GM19238 (cell line): ENCODE data around the gene GAS2.

Source experiments
- DNase-seq: peaks from one replicate; pipeline ENCODE4 v3.0.0; 2011; ENCODE audit warnings: low spot score; ENCODE audit not compliant: insufficient read length

Gene GAS2

DNA sequence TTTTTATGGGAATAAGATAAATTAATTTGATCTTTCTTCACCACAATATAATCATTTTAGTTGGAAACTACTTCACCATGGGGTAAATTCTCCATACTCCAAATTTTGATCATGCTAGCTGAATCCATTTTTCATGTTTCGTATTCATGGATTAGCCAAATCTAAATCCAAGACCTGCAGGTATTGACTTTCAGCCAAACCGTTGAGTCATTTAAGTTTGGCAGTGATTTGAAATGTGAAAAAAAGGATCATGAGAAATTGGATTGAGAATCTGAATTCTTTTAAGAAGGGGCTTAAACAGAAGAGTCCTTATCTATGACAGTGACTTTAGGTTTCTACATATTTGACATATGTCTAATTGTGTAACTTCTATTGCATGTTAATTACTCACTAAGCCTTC, 5.3 kb downstream of the GAS2 start:
- DNase-seq = no peak

DNA sequence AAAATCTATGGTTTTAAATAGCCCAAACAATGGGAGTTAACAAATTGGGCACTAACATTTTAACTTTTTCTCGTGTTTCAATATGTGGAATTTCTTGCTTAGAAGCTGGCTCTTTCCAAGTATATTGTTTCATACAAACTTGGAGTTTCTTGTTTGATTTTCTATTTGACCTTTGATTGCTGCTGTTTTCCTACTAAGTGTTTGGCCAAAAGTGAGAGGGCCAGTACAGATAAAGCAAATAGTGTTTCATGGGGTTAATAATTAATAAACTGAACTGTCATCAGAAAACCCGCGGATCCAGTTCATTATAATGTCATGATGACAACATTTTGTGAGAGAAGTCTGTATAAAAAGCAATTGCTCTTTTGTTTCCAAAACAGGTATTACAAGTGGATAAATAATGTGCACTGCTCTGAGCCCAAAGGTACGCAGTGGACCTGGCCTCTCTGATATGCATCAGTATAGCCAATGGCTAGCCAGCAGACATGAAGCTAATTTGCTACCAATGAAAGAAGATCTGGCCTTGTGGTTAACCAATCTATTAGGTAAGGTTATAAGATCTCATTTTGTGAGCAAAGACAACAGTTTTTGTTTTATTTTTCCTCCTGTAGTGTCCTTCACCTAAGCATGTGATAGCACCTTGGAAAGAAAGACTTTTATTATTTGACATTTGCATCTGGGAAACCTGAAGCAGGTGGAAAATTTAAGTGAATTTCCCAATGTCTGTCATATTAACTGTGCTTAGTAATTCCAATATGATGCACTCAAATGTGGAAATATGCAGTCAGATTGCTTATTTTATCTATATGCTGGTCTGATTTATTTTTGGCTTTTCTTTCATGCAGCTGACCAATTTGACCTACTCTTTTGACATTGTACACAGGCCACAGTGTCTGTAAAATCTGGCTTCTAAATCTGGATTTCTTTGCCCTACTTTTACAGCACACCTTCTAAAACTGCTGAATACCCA, 8.3 kb downstream of the GAS2 start:
- no peak for DNase-seq

DNA sequence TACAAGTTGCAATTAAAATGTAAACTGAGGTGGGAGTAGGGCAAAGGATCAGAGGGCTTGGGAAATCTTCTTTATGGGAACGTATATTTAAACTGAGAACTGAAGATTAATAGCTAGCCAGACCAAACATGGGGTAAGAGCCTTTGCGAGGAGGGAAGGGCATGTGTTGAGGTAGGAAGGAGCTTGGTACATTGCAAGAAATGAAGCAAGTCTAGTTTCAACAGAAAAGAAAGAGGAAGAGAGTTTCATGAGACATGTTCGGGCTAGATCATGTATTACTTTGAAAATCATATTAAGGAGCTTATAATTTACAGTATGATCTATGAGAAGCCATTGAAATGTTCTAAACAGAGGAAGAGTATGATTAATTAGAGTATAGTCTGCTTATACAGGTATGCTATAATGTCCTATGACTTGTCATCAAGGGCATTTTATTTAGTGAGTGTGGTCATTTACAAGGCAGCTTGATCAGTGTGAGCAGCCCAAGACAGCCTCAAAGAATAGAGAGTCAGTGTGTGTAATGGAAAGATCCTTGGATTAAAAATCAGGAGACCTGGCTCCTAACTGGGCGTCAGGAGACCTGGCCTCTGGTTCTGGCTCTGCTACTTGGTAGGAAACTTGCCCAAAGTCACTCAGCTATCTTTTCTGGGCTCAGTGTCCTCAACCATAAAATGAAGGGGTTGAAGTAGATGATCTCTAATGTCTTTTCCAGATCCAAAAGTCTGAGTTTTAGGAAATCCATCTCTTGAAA, 10.9 kb downstream of the GAS2 start:
- DNase-seq = no peak

DNA sequence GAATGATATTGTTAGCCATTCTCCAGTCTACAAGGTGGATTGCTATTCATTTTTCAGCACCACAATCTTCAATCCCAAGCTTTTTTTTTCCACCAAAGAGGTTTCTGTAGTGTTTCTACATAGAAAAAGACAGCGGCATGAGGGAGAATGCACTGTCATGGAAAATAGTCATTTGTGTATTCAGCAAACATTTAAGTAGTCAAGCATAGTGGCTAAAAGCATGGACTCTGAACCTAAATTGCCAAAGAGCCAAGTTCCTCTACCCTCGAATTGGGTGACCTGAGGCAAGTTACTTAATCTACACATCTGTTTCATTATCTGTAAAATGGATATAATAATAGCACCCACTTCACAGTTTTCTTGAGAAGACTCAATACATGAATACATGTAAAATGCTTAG, 14.2 kb downstream of the GAS2 start:
- no peak for DNase-seq

DNA sequence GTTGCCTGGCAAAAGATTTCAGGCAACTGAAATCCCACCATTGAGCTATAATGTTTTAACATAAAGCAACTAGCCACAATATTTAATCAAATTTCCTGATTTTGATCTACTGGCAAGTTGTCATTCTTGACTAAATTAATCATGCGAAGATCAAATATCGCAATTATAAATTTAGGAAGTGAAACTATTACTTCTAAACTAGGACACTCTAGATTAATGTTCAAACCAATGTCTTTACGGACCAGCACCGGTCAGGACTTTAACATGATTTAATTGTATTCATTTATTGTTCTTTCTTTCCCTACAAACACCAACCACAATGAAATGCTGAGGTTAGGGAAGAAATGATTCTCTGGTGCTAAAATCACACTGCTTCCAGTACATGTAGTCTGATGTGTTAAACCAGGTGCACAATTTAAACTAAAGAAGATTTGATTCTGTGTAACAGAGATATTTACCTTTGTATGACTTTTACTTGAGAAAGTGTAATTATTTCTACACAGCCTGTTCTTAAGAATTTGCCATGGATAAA, 14.9 kb downstream of the GAS2 start:
- DNase-seq = no peak

DNA sequence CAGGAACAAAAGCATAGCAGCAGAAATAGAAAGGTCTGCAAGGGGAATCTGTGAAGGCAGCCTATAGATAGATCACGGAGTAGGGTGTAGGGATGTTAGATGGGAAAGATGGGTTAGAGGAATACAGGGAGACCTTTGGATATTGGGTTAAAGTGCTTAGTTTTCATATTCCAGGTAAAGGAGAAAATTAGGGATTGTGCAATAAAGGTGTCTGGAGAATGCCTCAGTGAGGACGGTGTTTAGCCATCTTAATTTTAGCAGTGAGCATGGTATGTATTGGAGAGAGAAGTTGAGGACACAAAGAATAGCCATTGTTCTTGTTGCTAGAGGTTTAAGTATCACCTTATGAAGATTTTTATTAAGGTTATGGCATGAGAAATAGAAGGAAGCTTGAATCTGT, 17.7 kb downstream of the GAS2 start:
- no peak for DNase-seq

DNA sequence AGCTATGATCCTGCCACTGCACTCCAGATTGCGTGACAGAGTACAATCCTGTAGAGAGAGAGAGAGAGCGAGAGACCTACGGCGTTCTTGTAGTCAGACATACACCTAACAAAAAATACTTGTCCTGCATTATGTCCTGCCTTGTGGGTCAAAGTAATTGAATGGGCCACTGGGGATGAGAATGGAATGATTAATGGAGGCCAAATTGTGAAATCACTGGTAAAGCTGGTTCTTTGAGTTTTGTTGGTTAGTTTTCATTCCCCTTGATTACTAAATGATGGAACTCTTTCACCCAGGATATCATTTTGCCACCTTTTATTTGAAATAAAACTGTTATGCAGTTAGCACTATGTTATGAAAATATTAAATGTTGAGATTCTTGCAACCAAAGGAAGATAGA, 18.7 kb downstream of the GAS2 start:
- no peak for DNase-seq

DNA sequence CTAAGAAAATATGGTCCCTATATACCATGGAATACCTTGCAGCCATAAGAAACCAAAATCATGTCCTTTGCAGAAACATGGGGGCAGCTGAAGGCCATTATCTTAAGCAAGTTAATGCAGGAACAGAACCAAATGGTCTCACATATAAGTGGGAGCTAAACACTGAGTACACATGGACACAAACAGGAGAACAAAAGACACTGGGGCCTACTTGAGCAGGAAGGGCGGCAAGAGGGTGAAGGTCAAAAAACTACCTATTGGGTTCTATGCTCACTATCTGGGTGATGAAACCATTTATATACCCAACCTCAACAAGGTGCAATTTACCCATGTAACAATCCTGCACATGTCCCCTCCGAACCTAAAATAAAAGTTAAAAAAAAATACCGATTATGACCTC, 22.5 kb downstream of the GAS2 start:
- no peak for DNase-seq

DNA sequence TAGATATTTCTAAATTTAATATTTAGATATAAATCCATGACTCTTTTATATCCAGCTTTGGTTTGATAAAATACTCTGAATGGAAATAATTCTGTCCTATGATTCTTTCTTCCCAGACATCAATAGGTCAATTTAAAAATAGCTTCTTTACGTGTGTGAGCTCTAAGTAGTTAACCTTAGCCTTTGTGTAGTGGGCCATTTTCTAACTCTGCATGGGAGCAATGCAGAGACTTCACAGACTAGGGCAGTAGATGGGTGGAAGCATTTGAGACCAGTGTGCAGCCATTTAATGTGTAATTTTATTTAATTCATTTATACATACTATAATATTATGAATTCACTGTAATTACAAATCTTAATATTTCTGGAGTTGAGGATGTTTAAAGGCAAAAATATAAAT, 23.8 kb downstream of the GAS2 start:
- no peak for DNase-seq

DNA sequence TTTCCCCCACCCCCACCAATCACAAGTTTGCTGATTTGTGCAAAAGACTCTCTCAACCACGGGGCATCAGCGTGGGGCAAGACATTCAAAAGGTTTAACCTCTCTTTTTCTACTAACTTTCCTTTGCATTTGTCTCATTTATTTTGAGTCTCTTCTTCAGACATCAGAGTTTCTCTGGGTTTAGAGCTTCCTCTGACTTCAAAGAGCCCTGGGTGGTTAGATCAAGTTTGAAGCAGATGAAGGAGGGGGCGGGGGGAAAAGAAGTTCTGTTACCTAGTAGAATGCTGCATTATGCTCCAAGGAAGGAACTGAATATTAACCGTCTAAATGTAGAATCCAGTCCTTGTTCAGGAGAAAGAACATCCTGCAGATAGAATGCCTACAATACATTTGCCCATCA, 24.5 kb downstream of the GAS2 start:
- no peak for DNase-seq

DNA sequence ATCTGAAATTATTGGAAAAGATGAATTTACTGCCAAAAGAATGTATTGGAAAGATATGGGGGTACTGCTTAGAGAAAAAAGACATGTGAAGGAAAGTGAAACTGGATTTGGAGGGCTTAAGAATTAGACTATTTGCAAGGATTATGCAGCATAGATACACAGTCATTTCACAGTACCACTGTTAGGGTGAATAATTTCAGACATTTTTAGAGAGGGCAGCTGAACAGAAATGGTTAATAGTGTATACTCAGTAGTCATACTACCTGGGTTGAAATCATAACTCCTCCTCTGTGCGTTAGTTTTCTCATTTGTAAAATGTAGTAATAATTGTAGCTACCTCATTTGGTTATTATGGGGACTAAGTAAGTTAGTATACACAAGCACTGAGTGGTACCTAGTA, 33.0 kb downstream of the GAS2 start:
- DNase-seq = no peak

DNA sequence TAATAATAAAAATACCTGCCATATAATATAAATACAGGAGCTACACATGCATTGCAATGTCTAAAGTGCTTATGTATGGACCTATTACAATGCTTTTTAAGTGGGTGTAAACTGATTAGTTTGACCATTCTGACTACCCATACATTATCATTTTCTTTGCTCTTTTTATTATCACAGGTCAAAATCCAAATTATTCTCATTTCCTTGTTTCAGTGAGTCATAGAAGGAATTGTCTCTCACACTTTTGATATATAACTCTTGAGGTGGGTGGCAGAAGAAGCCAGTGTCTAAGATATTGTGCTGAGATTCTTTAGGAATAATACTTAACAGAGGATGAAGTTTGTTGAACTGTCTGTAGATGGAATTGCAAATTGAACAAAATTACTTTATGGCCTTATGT, 35.6 kb downstream of the GAS2 start:
- DNase-seq = no peak

DNA sequence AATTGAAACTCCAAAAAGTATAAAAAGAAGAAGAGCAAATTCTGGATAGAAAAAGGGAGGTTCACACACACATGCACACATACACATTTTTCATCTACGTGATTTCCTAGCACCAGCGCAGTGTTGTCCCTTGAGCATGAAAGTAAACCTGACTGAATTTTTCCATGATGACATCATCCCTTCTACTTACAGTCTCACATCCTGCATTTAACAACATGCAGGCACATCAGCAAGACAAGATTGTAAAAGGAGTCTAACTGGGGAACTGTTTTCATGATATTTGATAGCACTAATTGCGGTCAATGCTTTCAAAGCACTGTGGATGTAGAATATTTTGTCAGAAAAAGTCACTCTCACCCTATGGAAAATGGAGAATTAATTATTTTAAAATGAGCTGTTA, 36.6 kb downstream of the GAS2 start:
- no peak for DNase-seq

DNA sequence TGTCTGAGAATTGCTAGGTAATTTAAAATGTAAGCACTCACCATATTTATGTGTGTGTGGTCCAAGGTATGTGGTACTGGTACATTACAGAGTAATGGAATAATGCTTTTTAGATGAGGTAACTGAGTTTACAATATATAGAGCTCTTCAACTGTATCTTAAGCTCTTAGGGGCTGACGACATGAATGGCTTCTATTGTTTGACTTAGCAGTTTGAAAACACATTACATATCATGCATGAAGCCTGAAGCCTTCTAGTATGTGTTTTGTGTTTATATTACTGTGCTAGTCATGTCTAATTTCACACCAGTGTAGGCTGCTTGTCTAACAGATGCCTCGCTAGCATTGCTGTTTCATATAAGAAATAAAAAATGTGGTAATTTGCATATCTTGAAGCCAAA, 37.2 kb downstream of the GAS2 start:
- DNase-seq = no peak

DNA sequence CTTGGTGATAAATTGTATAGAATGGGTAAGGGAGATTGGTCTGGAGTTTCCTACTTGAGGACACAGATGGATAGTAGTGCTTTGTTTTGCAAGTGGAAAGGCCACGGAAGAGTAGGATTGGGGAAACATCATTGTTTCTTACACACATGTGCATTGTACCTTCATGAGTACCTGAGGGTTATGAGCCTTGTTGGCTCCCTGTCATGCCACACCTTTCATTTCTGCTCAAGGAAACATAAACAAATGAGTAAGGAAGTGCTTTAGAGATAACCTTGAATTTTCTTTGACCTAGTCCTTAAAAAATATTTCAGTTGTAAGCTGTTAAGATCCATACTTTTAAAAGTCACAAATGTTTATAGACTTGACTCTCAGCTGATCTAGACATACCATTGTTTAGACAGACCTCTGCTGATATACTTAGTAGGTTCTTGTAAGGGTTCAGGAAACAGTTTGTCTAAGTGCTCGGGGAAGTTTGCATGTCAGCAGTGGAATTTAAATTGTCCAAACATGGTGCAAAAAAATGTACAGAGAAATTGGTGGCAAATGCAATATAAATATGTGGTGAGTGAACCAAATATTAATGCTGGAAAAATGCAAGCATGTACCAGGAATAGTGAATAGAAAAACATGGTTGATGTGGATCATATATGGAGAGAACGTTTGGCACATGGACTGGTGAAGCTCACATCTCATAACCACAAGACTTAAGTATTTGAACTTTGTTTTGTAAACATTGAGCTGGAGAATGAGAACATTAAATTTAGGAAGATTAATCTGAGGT, 40.9 kb downstream of the GAS2 start:
- DNase-seq = no peak

DNA sequence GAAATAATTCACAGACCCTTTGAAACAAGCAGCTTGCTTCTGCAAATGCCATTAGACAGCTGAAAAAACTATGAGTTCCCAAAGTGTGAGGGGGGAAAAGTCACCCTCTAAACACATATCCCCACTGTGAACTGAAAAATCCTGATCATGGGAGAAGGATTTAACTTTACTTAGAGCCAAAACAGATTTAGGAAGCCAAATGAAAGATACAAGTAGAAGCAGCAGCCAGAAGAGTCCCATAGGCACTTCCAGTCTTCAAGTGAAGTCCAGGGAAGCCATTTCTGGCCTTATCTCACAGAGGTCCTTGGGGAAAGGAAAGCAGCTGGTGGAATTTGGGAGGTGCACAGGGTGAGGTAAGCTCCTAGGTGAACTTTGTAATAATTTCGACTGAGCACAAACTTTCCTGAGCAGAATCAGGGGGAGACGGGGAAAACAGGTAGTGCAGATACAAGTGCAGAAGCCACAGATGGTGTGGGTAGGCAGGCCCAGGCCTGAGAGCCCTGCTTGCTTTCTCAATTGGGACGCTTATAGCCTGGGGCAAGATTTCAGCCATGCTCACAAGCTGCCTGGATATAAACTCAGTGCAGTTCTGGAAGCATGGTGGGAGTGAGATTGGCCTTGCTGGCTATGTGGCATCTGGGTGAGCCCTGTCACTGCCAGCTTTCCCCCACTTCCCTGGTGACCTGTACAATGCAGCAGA, 44.8 kb downstream of the GAS2 start:
- DNase-seq = no peak

DNA sequence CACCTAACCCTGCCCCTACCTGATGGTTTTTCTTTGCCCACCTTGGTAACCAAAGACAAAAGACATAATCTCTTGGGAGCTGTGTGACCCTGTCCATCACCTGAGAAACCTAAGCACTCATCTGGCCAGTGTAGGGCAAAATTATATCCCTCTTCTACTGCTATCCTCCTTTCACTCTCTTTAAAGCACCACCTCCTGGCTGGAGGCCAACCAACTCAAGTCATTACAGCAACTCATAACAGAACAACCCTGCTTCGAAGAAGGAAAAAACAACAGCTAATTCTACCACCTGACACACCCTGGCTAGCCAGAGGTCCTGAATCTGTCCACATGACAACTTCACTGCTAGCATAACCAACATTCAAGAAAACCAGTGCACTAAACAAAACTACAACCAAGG, 45.5 kb downstream of the GAS2 start:
- no peak for DNase-seq

DNA sequence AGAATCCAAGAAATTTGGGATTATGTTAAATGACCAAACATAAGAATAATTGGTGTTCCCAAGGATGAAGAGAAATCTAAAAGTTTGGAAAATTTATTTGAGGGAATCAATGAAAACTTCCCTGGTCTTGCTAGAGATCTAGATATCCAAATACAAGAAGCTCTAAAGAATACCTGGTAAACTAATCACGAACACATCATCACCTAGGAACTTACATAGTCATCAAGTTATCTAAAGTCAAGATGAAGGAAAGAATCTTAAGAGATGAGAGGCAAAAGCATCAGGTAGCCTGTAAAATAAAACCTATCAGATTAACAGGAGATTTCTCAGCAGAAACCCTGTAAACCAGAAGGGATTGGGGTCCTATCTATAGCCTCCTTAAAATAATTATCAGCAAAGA, 46.9 kb downstream of the GAS2 start:
- no peak for DNase-seq

DNA sequence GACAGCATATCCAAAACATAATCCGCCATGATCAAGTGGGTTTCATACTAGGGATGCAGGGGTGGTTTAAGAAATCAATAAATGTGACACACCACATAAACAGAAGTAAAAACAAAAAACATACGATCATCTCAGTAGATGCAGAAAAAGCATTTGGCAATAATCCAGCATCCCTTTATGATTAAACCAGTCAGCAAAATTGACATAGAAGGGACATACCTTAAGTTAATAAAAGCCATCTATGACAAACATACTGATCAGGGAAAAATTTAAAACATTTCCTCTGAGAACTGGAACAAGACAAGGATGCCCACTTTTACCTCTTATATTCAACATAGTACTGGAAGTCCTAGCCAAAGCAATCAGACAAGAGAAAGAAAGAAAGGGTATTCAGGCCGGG, 49.6 kb downstream of the GAS2 start:
- DNase-seq = no peak

DNA sequence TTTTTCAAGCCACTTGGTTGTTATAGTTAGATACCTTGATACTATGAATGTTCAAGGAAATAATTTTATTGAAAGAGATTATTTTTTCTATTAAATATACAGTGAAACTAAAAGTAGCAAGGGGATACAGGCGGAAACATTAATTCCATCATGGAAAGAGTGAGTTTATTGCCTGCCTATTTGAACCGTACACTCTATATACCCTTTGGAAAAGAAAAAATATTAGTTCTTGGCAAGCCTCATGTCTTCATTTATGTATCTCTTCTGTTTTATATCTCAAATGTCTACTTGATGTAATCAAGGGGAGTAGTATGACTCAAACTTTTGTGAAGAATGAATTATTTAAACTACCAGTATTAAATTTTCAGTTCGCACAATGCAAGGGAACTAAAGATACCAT, 54.0 kb downstream of the GAS2 start:
- no peak for DNase-seq

DNA sequence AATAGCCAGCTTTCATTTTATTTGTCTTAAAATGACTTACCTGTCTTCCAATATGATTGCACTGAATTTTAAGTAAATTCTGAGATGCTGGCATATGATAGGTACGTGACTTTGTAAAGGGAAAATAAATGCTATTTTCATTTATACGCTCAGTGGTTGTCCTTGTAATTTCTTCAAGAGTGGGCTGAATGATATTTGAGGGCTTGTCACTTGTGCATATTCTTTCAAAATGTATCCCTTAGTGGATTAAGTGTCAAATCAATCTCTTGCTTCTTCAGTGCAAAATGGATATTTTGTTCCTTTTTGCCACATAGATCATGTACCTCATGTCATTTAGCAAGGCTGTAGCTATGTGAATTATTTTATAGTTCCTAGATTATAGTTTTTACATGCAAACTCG, 56.9 kb downstream of the GAS2 start:
- DNase-seq = no peak
